Cerebellar nuclear complex (tissue), 1 donor: ENCODE measurements around the gene BET1L.

Source experiments
- DNase-seq, 2 experiments: peaks; one replicate each; lab custom pipeline; 2025; lab: John Stamatoyannopoulos, UW

The BET1L gene

DNA sequence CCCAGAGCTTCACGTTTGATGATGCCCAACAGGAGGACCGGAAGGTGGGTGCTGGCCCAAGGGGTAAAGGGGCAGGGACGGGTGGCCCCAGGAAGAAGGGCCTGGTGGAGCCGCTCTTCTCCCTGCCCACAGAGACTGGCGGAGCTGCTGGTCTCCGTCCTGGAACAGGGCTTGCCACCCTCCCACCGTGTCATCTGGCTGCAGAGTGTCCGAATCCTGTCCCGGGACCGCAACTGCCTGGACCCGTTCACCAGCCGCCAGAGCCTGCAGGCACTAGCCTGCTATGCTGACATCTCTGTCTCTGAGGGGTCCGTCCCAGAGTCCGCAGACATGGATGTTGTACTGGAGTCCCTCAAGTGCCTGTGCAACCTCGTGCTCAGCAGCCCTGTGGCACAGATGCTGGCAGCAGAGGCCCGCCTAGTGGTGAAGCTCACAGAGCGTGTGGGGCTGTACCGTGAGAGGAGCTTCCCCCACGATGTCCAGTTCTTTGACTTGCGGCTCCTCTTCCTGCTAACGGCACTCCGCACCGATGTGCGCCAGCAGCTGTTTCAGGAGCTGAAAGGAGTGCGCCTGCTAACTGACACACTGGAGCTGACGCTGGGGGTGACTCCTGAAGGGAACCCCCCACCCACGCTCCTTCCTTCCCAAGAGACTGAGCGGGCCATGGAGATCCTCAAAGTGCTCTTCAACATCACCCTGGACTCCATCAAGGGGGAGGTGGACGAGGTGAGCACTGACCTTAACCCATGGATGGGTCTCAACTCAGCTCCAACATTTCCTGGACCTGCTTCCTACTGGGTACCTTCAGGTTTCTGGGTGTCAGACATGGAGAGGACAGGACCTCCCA is 2.3 kb upstream of the BET1L start:
- no peak for DNase-seq

DNA sequence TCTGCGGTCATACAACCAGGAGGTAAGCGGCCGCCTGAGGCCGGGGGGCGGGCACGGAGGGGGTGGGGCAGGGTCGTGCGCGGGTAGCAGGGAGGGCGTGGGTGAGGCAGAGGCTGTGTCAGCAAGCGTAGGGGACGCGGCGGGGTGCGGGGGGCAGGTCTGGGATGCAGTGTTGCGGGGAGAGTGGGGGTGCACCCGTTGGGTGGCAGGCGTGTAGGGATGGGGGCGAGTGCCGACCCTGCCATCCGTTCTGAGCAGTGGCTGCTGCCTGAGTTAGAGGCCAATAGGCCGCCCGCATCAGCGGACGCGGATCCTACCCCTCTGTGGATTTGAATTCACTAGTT is 1.7 kb upstream of the BET1L start:
- DNase-seq: no peak

DNA sequence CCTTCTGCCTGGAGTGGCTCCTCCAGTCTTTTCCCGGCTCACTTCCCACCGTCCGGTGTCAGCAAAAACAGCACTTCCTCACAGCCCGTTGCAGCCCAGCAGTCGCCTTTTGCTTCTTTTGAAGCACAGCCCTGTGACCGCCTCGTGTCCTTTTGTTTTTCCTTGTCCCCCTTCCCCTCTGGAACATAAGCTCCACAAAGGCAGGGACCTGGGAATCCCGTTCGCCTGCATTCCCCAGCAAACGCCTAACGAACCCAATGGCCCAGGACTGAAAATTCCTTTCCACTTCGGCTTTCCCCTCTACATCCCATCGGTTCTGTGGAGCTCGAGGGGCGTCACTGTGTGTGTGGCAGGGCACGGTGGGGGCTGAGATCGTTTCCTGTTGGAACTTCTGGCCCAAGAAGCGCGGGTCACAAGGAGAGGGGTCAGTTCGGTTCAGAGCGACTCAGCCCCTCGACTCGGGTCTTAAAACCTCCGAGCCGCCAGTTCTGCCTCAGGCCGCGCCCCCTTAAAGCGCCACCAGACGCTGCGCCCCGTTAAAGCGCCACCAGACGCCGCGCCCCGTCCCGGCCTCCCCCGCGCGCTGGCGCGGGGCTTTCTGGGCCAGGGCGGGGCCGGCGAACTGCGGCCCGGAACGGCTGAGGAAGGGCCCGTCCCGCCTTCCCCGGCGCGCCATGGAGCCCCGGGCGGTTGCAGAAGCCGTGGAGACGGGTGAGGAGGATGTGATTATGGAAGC is 1.1 kb upstream of the BET1L start:
- DNase-seq: no peak

DNA sequence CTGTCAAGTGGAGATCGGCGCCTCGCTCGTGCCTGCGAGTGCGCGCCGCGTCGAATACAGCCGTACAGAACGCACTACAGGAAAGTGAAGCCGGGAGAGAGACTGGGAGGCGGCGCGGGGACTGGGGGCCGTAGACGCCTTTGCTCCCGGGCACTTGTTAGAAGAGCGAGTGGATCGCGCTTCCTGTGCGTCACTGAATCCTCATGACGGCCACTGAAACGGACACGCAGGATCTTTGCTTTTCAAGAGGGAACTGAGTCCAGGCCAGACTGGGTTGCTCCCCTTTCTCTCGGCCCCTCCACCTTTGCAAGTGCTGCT is 623 bp upstream of the BET1L start:
- no peak for DNase-seq

DNA sequence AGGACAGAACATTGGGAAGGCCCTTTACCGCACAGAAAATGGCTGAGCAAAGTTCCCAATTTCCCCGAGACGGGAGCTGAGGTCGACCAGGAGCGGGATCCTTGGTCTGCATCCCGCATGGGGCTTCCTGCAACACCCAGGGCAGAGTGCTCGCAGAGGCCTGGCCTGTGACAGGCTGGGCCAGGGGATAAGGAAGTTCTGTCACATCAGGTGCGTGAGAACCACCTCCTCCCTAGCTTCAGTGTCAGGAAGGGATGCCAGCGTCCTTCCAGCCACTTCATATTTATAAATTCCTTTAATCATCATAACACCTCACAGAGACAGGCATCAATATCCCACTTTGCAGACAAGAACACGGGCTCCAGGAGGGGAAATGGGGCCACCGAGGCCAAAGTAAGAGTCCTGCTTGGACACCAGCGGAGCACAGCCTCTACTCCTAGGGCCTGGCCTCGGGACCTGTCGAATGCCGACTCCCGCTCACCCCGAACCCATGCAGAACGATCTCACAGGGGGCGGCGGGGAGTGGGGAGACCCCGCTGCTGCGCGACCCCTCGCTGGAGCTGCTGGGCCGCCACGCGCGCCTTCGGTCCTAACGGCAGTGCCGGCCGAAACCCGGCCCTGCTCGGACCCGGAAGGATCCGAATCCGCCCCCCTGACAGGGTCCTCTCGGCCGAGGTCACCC is 532 bp downstream of the BET1L start:
- DNase-seq: no peak

DNA sequence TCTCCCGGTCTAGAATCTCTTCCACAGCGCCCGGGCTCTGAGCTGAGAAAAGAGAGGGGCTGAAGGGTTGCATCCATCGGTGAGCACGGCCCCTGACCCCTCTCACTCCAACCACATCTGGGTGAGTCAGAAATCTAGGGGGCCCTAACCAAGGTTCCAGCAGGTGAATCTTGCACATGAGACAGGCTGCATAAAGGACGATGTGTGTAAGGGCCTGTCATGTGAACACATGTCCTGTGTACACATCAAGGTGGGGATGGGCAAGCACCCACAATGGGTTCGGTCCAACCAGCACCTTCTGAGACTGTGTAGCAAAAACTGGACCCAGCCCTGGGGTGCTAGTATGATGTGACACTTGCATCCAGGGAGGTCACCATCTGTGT is 1.2 kb downstream of the BET1L start:
- DNase-seq: no peak

DNA sequence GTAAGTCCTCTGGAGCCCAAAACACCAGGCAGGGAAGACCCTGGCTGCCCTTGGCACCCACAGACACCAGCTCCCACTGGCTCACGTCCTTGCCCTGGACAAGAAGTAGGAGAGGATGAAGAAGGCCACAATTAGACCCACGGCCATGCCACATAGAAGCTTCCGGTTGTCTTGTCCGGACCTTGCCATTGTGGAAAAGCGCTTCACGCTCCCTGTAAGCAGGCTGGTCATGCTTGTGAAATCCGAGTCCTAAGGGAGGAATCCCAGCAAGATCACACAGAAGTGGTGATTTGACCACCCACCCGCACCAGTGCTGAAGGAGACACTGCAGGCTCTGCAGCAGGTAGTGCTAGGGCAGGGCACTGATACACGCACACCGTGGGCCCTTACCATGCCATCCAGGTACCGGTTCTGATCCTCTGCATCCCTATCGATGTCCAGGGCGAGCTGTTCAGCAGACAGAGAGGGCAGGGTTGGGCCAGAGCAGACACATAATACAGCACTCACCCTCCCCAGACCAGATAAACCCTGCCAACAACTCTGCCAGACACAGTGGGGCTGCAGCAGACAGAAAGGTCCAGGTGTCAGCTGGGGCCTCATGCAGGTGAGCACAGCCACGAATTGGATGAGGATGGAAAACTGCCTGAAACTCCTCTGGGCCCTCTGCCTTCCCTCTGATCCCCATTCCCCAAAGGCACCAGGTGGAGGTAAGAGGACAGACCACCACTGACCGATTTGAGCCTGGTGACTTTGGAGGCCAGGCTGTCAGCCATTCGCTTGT is 1.8 kb downstream of the BET1L start:
- DNase-seq: no peak

DNA sequence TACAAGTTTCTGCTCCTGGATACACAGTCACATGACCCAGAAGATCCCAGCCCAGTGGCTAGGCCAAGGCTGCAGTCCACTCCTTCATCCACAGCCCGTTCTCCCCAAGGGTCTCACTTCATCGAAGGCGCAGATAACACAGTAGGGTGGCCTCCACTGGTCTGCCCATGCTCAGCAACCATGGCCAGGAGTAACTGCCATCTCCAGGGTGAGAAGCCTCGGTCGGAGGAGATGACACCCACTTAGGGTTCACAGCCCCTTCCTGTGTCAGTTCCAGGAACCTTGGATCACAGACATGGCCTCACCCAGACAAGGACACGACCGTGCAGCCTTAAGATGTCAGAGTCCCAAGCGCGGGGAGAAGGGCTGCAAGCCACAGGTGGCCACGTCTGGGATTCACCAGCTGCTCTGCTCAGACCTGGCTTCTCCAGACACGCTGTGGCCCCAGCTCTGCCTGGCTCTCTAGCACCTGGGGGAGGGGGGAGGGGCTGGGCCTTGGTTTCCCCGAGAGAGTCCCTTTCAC is 2.6 kb downstream of the BET1L start:
- DNase-seq: no peak

DNA sequence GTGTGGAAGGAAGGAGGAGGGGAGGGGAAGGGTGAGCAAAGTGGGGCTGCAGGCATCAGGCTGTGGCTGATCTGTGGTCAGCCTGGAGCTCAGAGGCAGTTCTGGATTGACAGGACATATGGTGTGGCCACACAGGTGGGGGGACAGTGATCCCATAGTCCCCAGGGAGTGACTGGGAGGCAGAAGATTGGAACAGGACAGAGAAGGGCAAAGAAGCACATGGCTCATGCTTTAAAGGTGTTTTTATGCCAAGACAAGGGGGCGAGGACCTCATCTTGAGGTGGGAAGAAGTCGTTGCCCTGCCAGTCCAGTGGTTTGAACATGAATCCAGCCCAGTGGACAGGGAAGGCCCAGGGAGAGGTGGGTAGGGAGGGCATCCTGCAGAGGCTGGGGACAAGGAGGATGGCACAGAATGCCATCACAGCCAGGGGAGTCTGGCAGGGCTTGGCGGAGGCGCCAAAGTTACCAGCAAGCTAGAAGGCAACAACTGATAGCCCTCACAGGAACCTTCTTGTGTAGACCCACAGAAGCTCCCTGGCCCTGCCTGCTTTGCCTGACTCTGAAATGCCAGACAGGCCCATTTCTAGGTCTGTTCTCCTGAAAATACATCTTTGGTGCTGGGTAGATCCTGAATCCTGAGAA is 3.1 kb downstream of the BET1L start:
- DNase-seq: no peak

DNA sequence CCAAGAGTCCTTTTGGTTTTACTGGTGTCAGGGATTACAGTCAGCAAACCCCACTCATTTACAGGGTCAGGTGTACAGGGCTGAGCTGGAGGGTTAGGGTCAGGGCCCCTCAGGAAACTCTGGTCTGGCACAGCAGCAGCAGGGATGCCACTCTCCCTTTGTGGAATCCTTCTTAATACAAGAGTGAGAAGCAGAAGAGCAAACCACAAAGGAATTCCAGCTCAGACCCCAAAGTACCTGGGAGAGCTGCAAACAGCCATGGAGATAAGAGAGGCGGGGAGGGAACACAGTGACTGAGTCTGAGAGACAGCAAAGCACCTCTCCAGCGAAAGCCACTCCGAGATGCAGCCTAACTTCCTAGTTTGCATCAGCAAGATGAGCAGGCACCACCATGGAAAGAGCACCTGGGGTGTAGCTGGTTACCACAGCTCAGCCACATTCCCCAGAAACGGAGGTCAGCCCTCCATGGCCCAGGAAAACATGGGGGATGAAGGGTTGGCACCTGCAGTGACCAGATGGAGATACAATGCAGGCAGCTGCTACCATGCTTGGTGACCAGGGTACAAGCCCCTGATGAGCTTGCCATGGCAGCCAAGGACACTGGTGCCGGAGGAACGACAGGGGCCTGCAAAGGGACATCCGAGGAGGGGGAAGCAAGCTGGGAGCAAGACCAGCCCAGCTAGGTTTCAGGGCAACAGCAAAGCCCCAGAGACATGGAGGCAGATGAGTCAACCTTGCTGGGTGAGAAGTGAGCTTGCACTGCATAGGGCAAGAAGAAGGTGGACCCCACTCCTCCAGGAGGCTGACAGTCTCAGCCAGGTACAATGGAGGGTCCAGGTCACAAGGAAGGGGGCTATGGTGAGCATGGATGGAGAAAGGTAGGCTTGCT is 3.9 kb downstream of the BET1L start:
- DNase-seq: no peak

DNA sequence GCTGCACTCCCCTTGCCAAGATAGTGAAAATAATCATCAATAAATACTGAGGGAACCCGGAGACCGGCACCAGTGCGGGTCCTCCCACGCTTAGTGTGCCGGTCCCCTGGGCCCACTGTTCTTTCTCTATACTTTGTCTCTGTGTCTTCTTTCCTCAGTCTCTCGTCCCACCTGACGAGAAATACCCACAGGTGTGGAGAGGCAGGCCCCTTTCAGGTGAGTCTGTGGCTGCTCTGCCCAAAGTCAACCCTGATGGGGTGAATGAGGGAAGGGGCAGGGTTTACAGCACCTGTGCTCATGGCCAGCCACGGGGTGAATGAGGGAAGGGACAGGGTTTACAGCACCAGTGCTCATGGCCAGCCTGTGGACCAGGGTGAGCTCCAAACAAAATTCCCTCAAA is 4.7 kb downstream of the BET1L start:
- no peak for DNase-seq

DNA sequence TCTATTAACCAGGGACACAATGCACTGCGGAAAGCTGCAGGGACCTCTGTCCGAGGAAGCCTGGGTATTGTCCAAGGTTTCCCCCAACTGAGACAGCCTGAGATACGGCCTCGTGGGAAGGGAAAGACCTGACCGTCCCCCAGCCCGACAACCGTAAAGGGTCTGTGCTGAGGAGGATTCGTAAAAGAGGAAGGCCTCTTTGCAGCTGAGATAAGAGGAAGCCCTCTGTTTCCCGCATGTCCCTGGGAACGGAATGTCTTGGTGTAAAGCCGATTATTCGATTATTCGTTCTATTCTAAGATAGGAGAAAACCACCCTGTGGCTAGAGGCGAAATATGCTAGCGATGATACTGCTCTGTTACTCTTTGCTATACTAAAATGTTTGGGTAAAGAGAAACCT is 5.2 kb downstream of the BET1L start:
- no peak for DNase-seq

DNA sequence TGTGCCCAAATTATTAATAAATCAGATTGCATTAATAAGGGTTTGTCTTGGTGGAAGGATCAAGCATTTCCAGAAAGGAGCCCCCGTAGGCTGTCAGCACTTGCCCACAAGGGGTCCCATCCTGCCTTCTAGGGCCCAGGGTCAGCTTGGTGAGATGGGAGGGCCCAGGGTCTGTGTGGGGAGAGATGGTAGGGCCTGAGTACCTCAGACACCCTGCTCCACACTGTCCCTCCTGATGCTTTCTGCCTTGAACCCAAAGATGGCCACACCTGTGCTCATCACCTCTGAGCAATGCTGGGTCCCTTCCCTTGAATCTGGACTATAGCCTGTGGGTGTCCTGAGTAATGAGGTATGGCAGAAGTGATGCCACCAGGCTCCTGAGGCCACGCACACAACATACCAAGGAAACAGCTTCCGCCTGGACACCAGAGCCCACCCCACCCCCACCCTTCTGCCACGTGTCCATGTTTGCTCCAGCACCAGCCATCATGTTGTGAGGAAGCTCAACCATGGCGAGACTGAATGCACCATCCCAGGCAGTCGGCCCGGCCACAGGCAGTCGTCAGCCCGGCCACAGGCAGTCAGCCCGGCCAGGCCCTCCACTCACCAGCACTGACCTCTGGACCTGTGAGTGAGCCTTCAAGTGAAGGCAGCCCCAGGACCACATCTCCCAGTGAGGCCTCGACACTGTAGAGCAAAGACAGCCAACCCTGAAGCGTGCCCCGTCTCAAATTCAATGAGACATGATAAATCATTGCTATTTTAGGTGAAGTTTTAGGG is 6.8 kb downstream of the BET1L start:
- no peak for DNase-seq

DNA sequence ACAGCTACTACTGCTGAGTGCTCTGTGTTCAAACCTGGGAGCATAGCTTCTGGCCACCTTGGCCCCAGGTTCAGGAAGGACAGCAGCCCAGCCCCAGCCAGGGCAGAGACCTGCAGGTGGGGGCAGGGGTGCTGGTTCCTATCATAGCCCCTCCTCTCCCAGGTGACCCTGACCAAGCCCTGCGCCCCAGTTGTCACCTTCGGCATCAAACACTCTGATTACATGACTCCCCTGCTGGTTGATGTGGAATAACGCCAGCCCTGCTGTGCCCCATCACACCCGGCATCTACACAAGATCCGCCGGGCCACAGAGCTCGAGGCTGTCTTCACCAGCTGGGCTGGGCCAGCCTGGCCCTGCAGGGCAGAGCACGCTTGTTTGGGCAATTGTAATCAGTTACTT is 7.4 kb downstream of the BET1L start:
- no peak for DNase-seq

DNA sequence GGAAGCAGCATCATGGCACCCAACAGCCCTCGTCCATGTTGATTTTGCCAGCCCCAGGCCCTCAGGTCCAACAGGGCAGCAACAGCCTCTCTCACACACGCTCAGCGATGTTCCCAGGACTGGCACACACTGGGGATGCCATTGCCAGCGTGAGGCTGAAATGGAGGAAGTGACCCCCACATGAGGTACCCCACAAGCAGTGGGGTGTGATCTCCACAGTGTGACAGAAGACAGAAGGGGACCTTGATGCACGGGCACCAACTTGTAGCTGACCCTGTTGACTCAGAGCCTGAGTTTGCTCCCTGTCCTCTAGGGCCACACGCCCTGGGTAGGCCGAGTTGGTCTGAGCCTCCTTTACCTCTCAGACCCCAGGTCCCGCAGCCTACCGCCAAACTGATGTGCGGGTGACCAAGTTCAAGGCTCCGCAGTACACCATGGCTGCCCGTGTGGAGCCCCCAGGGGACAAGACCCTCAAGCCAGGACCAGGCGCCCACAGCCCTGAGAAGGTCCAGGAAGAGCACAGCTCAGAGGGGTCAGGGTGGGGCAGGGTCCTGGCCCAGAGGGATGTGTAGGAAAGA is 8.1 kb downstream of the BET1L start:
- no peak for DNase-seq

DNA sequence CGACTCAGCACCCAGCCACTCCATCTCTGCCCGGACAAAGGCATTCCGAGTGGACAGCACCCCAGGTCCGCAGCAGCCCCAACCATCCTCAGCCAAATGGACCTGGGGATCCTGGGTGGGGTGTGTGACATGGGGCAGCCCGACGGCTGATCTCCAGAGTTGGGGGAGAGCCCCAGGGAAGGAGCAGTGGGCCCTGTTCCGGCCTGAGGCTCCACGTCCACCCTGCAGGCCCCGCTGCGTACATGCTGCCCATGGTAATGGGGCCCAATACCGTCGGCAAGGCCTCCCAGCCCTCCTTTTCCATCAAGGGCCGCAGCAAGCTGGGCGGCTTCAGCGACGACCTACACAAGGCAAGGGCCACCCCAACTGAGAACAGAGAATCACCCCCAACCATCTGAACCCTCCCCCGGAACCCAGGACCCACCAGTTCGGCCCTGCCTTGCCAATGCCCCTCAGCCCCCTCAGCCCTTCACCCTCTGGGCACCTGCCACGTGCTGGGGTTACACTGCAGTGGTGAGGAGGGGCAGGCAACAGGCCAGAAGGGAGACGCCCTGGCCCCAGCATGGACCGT is 8.9 kb downstream of the BET1L start:
- no peak for DNase-seq

DNA sequence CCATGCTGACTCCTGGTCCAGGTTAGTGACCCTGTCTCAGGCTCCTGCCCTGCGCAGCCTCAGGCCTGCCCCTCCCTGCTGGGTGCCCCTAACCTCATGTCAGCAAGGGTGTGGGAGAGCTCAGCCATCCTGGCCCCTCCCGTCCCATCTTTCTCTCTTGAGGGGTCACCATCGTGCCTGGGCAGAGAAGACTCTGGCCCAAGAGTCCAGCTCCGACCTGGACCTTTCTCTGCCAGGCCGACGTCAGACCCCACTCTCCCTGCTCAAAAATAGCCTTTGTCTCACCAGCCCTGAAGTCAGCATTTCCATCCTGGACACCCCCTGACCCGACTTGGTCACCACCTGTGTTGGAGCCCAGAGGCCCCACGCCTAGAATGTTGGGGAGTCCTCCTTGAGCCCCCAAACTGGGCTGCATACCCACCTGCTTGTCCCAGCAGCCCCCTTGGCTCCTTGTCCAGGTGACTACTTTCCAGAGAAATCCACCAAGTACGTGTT is 9.4 kb downstream of the BET1L start:
- DNase-seq: no peak

DNA sequence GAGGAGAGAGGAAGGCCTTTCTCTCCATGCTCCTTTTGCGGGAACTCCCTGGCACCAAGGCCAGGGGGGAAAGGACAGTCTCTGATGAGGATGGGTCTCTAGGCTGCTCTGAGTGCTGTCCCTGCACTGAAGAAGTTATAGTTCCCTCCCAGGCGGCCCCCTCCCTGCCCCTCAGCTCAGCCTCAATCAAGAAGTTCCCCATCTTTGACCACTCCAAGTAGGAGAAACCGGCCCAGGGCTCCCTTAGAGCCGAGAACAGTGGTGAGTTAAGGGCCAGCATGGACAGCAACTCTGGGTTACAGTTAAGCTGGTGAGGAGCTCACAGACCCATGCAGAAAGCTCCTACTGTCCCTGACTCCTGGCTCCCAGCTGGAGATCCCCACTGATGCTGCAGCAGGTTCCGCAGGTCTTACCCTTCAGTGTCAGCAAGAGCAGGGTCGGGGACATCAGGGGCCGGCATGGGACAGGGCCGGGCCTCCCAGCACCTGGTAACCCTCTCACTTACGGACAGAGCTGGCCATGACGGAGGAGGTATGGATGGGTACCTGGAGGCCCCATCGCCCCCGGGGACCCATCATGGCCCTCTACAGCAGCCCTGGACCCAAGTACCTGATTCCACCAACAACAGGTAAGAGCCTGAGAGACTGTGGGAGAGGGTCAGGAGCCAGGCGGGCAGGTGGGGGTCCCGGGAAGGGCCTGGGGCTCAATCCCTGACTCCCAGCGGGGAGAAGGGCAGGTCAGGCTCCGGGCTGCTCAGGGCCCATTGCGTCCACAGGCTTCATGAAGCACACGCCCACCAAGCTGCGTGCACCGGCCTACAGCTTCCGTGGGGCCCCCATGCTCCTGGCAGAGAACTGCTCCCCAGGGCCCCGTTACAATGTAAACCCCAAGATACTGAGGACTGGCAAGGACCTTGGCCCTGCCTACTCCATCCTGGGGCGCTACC is 10.1 kb downstream of the BET1L start:
- no peak for DNase-seq
